GM12892 (cell line): ENCODE data around the gene LMTK3.
"Not testable (repeated sequence)": the region's sequence is repeated elsewhere in the genome, so short reads cannot be mapped to it uniquely, and the experiment has no call there.

Experiments
- DNase-seq: peaks from one replicate; pipeline ENCODE4 v3.0.0; 2011; ENCODE audit not compliant: insufficient read length
- FAIRE-seq: peaks from 2 replicates; lab custom pipeline; 2011; peaks lifted over from hg19 to GRCh38; lab: Jason Lieb, UNC
- POLR2A ChIP-seq: IDR thresholded peaks from 2 replicates; pipeline ENCODE4 v1.6.1; 2011; ENCODE audit warnings: low read depth, low read length, control low read depth
- POLR2AphosphoS5 ChIP-seq: IDR thresholded peaks from 2 replicates; pipeline ENCODE4 v1.6.1; 2011; ENCODE audit warnings: low read depth, low read length, control low read depth
- TAF1 ChIP-seq: IDR thresholded peaks from 2 replicates; pipeline ENCODE4 v1.6.1; 2011; ENCODE audit warnings: low read depth, mild to moderate bottlenecking, control low read depth, low read length, borderline replicate concordance

LMTK3 gene

DNA sequence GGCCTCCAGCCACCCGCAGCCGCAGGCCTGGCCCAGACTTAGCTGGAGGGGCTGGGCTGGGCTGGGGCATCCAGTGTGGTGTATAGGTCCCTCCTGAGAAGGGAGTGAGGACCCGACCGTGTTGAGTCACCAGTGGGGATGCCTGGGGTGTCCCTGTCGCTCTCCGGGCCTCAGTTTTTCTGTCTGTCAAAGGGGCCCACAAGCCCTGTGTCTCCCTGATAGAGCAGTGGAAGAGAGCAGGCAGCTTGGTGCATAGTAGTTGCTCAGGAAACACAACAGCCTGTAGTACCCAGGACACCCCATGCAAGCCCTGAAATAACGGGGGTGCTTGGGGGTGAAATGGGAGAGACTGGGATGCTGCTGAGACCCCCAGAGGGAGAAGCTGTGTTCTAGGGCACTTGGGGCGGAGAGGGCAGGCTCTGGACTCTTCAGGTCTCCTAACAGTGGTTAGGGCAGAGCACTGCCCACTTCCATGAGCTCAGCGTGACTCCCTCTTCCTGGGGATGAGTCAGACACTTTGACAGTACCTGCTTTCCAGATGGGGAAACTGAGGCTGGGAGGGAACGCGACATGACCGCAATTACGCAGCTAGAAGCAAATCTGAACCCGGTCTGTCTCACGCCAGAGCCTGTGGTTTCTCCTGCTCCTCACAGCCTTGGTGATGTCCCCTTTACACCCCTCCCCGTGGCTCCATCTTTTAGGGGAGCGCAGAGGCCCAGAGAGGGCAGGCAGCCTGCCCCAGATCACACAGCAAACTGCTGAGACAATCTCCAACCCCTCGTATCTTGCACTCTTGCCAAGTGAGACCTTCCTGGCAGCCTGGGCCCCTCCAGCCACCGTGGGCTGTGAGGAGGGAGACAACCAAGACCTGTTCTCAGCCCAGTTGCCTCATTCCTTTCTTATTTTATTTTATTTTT, 41.0 kb upstream of the LMTK3 start:
- FAIRE-seq (no peak), DNase-seq (no peak)
- no peak for TF ChIP-seq TAF1
- no peak for TF ChIP-seq POLR2AphosphoS5
- no peak for TF ChIP-seq POLR2A

DNA sequence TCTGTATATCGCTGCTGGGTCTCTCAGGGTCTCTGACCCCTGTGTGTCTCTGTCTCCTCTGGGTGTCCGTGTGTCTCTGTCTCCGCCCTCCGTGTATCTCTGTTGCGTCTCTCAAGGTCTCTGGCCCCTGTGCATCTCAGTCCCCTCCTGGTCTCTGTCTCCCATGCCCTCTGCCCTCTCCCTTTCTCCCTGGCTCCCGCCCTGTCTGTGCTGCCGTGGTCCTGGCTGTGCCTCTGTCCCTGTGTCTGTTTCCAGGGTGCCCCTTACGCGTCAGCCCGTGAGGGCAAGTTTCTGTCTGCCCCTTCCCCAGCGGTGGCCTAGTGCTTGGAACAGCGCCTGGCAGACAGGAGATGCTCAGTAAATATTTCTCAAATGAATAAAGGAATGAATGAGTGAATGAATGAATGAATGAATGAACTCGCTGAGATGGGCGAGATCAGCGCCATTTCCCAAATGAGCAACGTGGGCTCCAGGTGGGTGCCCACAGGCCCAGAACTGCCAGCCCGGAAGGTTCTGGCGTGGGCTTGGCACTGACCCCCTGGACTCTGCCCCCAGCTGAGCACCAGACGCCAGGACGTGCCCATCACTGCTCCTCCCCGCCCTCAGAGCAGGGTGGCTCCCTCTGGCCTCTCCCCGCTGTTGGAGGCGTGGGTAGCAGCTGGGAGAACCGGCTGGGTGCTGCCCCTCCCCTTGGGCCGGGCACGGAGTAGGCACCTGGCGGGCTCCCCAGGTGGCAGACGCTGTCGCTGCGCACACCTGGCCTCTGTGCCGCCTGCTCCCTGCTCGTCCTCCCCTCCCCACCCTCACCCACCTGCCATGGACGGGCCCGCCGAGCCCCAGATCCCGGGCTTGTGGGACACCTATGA, 40.0 kb upstream of the LMTK3 start, which contains the start of gene SULT2B1:
TSS of gene SULT2B1 (plus strand) at position 736 of the 866 bp plus-strand sequence. CDS start at position 817, 81 bp downstream.
- FAIRE-seq (no peak), DNase-seq (no peak)
- TF ChIP-seq TAF1: no peak
- no peak for TF ChIP-seq POLR2AphosphoS5
- no peak for TF ChIP-seq POLR2A

DNA sequence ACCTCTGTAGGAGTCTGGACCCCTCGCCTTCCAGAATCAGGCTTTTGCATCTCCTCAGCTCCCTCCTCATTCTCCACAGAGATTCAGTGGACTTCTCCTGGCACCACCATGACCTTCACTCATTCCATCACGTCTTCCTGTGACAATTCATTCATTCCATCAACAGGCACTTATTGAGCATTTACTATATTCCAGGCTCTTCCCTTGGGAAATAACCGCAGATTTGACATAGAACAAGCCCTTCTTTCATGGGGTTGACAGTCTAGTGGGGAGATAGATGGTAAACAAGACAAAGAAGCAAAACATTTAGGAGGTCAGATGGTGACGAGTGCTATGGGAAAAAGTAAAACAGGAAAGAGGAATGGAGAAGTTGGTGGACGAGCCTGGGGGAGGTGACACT, 37.7 kb upstream of the LMTK3 start:
- no peak for FAIRE-seq
- no peak for TF ChIP-seq TAF1
- no peak for DNase-seq

DNA sequence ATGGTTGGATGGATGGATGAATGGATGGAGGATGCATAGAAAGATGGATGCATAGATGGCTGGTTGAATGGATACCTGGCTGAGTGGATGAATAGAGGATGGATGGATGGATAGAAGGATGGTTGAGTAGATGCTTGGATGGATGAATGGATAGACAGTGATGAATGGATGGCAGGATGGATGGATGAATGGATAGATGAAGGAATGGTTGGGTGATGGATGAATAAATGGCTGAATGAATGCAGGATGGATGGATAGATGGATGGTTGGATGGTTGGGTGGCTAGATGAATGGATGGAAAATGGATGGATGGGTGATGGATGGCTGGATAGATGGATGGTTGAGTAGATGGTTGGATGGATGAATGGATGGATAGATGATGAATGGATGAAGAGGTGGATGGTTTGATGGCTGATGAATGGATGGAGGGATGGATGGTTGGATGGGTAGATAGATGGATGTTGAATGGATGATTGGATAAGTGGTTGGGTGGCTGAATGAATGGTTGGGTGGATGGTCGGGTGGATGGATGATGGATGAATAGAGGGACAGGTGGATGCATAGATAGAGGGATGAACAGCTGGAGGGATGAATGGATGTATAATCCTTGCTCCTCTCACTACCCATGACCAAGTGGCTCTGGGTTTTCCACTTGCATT, 36.7 kb upstream of the LMTK3 start:
- FAIRE-seq (no peak), DNase-seq (no peak)

DNA sequence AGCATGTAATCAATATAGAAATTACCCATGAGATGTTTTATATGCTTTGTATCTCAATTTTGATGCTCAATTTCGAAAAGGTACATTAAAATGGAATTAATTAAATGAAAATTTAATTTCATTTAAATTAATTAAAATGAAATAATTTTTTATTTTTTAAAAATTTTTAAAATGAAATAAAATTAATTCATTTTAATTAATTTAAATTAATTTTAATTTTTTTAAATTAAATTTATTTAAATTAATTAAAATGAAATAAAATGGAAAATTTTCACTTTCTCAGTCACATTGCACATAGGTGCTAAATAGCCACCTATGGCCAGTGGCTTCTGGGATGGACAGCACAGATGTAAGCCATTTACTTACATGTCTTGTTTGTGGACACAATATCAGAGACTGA, 36.1 kb upstream of the LMTK3 start:
- no peak for TF ChIP-seq POLR2AphosphoS5
- no peak for TF ChIP-seq POLR2A
- TF ChIP-seq TAF1: no peak
- DNase-seq (no peak), FAIRE-seq (no peak)

More for the DNA sequence above, 36.7 kb upstream of the LMTK3 start:
- no peak for TF ChIP-seq POLR2AphosphoS5
- no peak for TF ChIP-seq POLR2A
- TF ChIP-seq TAF1: no peak

DNA sequence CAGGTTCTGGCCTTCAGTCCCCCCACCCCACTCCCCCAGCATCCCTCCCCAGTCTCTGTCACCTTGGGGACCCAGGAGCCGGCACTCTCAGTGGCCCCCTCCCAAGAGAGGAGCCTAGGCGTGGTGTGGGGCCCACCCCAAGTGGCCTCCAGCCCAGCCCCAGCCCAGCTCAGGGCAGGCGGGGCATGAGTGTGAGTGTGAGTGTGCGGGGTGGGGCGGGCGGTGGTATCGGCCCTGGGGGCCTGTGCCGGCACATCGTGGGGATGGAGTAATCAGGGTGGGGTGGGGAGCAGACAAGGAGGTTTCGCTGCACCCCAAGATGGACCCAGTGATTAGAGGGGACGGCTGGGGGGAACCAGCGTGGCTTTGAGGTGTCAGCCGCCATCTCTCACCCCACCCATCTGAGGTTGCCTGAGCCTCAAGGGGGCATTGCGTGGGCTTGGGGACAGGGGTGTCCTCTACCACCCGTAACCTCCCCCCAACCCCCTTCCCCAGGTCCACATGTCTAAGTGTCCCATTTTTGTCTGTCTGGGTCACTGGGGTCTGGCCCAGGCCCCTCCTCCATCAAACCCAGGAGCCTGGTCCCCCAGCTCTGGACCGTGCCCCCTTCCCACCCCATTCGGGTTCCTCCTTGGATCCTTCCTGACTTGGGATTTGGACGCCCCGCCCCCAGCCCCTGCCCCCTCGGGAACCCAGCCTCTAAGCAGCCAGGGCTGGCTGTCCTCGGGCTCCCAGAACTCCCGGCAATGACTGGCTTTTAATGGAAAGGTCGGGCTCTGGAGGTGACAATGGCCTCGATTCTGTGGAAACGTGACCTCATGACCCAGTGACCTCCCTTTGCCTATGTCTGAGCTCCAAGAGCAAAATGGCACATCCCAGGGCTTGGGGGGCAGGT, 33.5 kb upstream of the LMTK3 start:
- TF ChIP-seq POLR2A: no peak
- TF ChIP-seq TAF1: no peak
- TF ChIP-seq POLR2AphosphoS5: no peak
- no peak for FAIRE-seq
- no peak for DNase-seq

DNA sequence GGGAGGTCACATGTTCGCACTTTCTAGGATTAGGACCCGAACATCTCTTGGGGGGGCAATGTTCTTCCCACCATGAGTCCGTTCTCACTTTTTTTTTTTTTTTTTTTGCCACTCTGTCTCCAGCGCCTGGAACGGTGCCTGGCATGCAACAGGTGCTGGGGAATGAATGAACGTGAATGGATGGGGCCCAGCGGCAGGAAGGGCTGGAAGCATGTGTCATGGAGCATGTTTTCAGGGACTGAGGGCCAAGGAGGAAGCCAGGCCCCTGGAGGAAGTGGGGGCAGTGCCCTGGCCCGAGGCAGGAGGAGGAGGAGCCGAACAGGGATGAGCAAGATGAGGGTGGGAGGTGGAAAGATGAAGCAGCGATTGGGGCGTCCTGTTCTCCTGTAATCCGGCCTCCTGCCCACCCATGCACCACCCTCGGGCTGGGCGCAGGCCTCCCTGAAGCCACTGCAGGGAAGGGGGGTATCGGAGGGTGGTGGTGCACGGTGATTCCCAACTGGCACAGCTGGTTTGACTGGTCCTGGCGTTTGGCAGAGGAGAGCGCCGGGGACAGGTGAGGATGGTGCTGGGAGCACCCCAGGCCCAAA, 31.6 kb upstream of the LMTK3 start:
- no peak for TF ChIP-seq POLR2A
- no peak for TF ChIP-seq POLR2AphosphoS5
- TF ChIP-seq TAF1: no peak
- no peak for DNase-seq
- no peak for FAIRE-seq

DNA sequence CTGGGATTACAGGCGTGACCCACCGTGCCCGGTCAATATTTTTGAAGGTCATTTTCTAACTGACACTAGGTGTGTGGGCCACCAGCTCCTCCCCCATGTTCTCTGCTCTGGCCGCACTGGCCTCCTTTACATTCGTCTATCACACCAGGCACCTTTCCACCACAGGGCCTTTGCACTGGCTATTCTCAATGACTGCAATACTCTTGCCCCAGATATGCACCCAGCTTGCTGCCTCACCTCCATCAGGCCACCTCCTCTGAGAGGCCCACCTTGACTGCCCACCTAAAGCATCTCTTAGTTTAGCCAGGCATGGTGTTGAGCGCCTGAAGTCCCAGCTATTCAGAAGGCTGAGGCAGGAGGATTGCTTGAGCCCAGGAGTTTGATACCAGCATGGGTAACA, 30.2 kb upstream of the LMTK3 start:
- FAIRE-seq: no peak
- TF ChIP-seq POLR2AphosphoS5: no peak
- no peak for TF ChIP-seq TAF1
- no peak for TF ChIP-seq POLR2A
- DNase-seq: no peak

DNA sequence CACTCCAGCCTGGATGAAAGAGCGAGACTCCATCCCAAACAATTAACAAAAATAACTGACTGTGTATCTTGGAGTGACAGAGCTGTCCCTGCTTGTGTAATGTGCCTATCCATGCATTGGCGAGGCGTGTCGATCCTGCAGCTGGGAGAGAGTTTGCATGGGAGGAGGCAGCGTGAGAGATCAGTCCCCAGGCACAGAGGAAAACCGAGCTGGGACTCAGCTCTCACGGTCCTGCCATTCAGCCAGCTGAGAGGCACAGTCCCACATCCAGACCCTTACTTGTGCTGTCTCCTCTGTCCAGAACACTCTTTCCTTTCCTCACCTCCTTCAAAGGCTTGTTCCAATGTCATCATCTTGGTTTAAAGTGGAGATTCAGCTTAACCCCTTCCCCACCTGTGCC, 28.5 kb upstream of the LMTK3 start:
- no peak for DNase-seq
- TF ChIP-seq POLR2AphosphoS5 (no peak), TAF1 (no peak), POLR2A (no peak)
- FAIRE-seq: no peak

DNA sequence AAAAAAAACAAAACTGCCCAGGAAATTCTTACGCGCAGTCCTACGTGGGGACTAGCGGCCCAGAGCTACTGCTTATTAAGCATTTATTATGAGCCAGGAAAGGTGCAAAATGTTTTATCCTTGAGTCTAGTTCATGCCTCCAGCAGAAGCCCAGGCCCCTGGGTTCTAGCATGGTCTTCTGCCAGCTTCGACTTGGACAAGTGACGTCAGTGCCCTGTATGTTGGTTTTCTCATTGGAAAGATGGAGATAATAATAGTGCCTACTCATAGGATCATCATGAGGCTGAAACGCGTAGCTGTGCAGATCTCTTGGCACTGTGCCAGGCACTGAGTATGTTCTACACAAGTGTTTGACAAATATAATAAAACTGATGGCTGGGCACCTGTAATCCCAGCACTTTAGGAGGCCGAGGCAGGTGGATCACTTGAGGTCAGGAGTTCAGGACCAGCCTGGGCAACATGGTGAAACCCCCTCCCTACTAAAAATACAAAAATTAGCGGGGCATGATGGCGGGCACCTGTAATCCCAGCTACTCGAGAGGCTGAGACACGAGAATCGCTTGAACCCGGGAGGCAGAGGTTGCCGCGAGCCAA, 28.0 kb upstream of the LMTK3 start:
- no peak for FAIRE-seq
- no peak for DNase-seq
- TF ChIP-seq POLR2A: no peak
- TF ChIP-seq TAF1: no peak
- TF ChIP-seq POLR2AphosphoS5: no peak

DNA sequence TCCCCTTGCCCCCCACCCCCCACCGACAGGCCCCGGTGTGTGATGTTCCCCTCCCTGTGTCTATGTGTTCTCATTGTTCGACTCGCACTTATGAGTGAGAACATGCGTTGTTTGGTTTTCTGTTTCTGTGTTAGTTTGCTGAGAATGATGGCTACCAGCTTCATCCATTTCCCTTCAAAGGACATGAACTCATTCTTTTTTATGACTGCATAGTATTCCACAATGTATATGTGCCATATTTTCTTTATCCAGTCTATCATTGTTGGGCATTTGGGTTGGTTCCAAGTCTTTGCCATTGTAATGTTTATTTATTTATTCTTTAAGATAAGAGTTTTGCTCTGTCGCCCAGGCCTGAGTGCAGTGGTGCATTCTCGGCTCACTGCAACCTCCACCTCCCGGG, 26.4 kb upstream of the LMTK3 start:
- FAIRE-seq, DNase-seq: not testable (repeated sequence)
